ENCODE measurements around the gene SDK1. TPM values are rescaled to one million over a fixed set of nuclear protein-coding genes. Genes with fewer than 3 reads are reported as not detected.

SDK1 gene
- total and polyA plus RNA-seq, 2 experiments from 2014 or later, result 2.1 to 10.0 TPM

DNA sequence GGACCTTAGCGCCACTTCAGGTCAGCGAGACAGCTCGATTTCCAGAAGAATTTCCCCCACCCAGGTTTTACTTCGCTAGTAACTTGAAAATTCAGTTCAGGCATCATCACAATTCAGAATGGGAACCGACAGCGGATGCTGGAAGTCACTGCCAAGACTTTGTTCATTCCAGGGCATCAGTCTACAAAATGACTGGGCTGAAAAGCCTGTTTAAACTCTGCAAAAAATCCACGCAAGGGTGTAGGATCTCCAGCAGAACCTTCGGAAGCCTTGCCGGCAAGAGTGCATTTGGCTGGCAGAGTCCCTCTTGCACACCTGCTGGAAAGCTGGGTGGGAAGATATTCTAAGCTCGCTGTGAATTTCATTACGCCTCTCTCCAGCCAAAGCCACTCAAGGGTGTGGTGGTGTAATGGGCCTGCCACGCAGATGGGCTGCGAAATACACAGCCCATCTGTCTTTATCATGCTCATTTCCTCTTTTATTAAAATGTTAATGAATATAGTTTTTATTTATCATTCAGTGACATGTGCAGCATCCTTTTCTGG, 709.1 kb downstream of the SDK1 start:
- Histone ChIP-seq H2AFZ (no peak overlapping the region; the same call in 1 of the 2 replicates), H3K9me2 (ENCODE audit: insufficient read depth) (peaks cover 3% of the 10 kb centered on the region; the same call in 1 of the 2 replicates), H3K27me3 (ENCODE audit: insufficient read depth) (no peaks in the 10 kb centered on the region), H3F3A (replicated peaks; ENCODE audit: low read depth) (peaks cover 7% of the 10 kb centered on the region; the same call in 1 of the 2 replicates), H4K20me1 (replicated peaks; ENCODE audit: insufficient read depth) (no peaks in the 10 kb centered on the region), H3K27ac (ENCODE audit: low read depth) (0 out of 2 replicates have a peak overlapping the region, but pooled peaks have one; percentile 75), H3K4me2 (peak overlapping the region; percentile 16; the same call in 1 of the 2 replicates), H3K79me2 (replicated peaks; ENCODE audit: insufficient read depth) (no peaks in the 10 kb centered on the region), H3K4me3 (no peak overlapping the region), H3K36me3 (ENCODE audit: insufficient read depth) (no peaks in the 10 kb centered on the region), H3K4me1 (ENCODE audit: insufficient read depth) (peaks cover 57% of the 10 kb centered on the region)
- Mint-ChIP-seq H3K27me3 (ENCODE audit: insufficient read depth, low read depth, poor library complexity) (peaks cover 2% of the 10 kb centered on the region), H3K4me3 (no peak overlapping the region), H3K36me3 (ENCODE audit: low read depth) (0 out of 3 replicates have a peak, but pooled peaks cover 3% of the 10 kb centered on the region), H3K4me1 (peaks cover 61% of the 10 kb centered on the region), H3K9me3 (no peaks in the 10 kb centered on the region; the same call in 2 of the 3 replicates), H3K27ac (no peak overlapping the region)
- DNase-seq (ENCODE audit: low spot score), result no peak
- TF ChIP-seq, protein P1, sequence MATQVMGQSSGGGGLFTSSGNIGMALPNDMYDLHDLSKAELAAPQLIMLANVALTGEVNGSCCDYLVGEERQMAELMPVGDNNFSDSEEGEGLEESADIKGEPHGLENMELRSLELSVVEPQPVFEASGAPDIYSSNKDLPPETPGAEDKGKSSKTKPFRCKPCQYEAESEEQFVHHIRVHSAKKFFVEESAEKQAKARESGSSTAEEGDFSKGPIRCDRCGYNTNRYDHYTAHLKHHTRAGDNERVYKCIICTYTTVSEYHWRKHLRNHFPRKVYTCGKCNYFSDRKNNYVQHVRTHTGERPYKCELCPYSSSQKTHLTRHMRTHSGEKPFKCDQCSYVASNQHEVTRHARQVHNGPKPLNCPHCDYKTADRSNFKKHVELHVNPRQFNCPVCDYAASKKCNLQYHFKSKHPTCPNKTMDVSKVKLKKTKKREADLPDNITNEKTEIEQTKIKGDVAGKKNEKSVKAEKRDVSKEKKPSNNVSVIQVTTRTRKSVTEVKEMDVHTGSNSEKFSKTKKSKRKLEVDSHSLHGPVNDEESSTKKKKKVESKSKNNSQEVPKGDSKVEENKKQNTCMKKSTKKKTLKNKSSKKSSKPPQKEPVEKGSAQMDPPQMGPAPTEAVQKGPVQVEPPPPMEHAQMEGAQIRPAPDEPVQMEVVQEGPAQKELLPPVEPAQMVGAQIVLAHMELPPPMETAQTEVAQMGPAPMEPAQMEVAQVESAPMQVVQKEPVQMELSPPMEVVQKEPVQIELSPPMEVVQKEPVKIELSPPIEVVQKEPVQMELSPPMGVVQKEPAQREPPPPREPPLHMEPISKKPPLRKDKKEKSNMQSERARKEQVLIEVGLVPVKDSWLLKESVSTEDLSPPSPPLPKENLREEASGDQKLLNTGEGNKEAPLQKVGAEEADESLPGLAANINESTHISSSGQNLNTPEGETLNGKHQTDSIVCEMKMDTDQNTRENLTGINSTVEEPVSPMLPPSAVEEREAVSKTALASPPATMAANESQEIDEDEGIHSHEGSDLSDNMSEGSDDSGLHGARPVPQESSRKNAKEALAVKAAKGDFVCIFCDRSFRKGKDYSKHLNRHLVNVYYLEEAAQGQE (IDR thresholded peaks at IDR 0.05; ENCODE audit: unreplicated experiment), result no peak
- TF ChIP-seq ZNF114 (CRISPR knock-in tag; IDR thresholded peaks at IDR 0.05) (no peak), ZNF331 (CRISPR knock-in tag; IDR thresholded peaks at IDR 0.05; ENCODE audit: low read depth) (no peak), EZH2phosphoT487 (IDR thresholded peaks at IDR 0.05; ENCODE audit: unreplicated experiment) (no peak), STAT1 (IDR thresholded peaks at IDR 0.05; ENCODE audit: unreplicated experiment) (no peak), POLR2AphosphoS5 (IDR thresholded peaks at IDR 0.05; ENCODE audit: low read depth) (no peak), NANOG (IDR thresholded peaks at IDR 0.05; ENCODE audit: borderline replicate concordance) (no peak), EZH2 (IDR thresholded peaks at IDR 0.05; ENCODE audit: low read depth, unreplicated experiment) (no peak), JUNB (IDR thresholded peaks at IDR 0.05; ENCODE audit: unreplicated experiment) (no peak), CREB1 (CRISPR knock-in tag; IDR thresholded peaks at IDR 0.05; ENCODE audit: low read depth) (no peak)
- TF ChIP-seq, protein P2, sequence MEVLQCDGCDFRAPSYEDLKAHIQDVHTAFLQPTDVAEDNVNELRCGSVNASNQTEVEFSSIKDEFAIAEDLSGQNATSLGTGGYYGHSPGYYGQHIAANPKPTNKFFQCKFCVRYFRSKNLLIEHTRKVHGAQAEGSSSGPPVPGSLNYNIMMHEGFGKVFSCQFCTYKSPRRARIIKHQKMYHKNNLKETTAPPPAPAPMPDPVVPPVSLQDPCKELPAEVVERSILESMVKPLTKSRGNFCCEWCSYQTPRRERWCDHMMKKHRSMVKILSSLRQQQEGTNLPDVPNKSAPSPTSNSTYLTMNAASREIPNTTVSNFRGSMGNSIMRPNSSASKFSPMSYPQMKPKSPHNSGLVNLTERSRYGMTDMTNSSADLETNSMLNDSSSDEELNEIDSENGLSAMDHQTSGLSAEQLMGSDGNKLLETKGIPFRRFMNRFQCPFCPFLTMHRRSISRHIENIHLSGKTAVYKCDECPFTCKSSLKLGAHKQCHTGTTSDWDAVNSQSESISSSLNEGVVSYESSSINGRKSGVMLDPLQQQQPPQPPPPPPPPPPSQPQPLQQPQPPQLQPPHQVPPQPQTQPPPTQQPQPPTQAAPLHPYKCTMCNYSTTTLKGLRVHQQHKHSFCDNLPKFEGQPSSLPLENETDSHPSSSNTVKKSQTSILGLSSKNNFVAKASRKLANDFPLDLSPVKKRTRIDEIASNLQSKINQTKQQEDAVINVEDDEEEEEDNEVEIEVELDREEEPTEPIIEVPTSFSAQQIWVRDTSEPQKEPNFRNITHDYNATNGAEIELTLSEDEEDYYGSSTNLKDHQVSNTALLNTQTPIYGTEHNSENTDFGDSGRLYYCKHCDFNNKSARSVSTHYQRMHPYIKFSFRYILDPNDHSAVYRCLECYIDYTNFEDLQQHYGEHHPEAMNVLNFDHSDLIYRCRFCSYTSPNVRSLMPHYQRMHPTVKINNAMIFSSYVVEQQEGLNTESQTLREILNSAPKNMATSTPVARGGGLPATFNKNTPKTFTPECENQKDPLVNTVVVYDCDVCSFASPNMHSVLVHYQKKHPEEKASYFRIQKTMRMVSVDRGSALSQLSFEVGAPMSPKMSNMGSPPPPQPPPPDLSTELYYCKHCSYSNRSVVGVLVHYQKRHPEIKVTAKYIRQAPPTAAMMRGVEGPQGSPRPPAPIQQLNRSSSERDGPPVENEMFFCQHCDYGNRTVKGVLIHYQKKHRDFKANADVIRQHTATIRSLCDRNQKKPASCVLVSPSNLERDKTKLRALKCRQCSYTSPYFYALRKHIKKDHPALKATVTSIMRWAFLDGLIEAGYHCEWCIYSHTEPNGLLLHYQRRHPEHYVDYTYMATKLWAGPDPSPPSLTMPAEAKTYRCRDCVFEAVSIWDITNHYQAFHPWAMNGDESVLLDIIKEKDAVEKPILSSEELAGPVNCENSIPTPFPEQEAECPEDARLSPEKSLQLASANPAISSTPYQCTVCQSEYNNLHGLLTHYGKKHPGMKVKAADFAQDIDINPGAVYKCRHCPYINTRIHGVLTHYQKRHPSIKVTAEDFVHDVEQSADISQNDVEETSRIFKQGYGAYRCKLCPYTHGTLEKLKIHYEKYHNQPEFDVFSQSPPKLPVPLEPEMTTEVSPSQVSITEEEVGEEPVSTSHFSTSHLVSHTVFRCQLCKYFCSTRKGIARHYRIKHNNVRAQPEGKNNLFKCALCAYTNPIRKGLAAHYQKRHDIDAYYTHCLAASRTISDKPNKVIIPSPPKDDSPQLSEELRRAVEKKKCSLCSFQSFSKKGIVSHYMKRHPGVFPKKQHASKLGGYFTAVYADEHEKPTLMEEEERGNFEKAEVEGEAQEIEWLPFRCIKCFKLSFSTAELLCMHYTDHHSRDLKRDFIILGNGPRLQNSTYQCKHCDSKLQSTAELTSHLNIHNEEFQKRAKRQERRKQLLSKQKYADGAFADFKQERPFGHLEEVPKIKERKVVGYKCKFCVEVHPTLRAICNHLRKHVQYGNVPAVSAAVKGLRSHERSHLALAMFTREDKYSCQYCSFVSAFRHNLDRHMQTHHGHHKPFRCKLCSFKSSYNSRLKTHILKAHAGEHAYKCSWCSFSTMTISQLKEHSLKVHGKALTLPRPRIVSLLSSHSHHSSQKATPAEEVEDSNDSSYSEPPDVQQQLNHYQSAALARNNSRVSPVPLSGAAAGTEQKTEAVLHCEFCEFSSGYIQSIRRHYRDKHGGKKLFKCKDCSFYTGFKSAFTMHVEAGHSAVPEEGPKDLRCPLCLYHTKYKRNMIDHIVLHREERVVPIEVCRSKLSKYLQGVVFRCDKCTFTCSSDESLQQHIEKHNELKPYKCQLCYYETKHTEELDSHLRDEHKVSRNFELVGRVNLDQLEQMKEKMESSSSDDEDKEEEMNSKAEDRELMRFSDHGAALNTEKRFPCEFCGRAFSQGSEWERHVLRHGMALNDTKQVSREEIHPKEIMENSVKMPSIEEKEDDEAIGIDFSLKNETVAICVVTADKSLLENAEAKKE (CRISPR knock-in tag; IDR thresholded peaks at IDR 0.05), result no peak
- TF ChIP-seq, protein P3, sequence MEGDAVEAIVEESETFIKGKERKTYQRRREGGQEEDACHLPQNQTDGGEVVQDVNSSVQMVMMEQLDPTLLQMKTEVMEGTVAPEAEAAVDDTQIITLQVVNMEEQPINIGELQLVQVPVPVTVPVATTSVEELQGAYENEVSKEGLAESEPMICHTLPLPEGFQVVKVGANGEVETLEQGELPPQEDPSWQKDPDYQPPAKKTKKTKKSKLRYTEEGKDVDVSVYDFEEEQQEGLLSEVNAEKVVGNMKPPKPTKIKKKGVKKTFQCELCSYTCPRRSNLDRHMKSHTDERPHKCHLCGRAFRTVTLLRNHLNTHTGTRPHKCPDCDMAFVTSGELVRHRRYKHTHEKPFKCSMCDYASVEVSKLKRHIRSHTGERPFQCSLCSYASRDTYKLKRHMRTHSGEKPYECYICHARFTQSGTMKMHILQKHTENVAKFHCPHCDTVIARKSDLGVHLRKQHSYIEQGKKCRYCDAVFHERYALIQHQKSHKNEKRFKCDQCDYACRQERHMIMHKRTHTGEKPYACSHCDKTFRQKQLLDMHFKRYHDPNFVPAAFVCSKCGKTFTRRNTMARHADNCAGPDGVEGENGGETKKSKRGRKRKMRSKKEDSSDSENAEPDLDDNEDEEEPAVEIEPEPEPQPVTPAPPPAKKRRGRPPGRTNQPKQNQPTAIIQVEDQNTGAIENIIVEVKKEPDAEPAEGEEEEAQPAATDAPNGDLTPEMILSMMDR (conservative IDR thresholded peaks at IDR 0.05; ENCODE audit: low read depth in 2 of 2), result no peak
- TF ChIP-seq, protein P4, sequence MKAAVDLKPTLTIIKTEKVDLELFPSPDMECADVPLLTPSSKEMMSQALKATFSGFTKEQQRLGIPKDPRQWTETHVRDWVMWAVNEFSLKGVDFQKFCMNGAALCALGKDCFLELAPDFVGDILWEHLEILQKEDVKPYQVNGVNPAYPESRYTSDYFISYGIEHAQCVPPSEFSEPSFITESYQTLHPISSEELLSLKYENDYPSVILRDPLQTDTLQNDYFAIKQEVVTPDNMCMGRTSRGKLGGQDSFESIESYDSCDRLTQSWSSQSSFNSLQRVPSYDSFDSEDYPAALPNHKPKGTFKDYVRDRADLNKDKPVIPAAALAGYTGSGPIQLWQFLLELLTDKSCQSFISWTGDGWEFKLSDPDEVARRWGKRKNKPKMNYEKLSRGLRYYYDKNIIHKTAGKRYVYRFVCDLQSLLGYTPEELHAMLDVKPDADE (IDR thresholded peaks at IDR 0.05), result no peak
- ATAC-seq, result no peak

Measured in GM23338 (cell line).